ENCODE results near the gene RASD1. TPM values are rescaled to one million over a fixed set of nuclear protein-coding genes. Genes with fewer than 3 reads are reported as not detected.
"Not testable (repeated sequence)": the region's sequence is repeated elsewhere in the genome, so short reads cannot be mapped to it uniquely, and the experiment has no call there.

Gene RASD1
- total RNA-seq, 1 donor from 2014 or later = 14.8 TPM

DNA sequence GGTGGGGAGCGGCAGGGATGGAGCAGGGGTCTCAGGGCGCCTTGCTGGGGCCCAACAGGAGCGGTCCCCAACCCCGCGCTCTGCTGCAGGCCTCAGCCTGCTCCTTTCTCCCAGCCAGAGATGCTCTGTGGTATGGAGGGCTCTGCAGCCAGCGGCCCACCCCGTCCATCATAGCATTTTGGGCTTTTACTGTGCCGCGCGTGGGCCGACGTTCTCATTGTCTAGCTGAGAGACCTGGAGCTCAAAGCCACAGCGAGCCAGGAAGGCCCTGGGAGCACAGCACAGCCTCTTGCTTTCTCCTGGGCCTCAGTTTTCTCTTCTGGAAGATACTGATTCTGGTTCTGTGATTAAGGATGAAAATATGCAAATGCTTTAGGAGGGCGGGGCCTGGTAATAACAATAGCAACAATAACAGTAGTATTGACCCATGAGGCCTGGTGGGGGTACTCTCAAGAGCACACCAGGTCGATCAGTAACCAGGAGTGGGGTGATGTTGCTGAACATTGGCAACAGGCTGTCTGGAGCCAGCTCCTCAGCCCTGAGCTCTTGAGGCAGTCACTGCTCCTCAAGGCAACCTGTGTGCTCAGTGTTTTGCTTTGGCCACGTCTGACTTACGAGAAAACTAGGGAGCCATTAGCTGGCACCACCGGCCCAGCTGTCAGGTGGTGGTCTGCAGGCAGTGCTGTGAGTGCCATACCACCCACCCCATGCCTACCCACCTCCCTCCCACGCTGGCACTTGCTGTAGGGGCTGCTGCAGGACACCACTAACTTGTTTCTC, 1.1 kb upstream of the RASD1 start:
- no peak for DNase-seq

- no peak for DNase-seq
Measured at GRCh38 chr17:17495536-17496188, 533 bp downstream of the RASD1 start.

- DNase-seq = no peak
Measured at GRCh38 chr17:17494870-17495535, 1.2 kb downstream of the RASD1 start.

GRCh38 chr17:17494499-17494869, 1.7 kb downstream of the RASD1 start:
- no peak for DNase-seq

DNA sequence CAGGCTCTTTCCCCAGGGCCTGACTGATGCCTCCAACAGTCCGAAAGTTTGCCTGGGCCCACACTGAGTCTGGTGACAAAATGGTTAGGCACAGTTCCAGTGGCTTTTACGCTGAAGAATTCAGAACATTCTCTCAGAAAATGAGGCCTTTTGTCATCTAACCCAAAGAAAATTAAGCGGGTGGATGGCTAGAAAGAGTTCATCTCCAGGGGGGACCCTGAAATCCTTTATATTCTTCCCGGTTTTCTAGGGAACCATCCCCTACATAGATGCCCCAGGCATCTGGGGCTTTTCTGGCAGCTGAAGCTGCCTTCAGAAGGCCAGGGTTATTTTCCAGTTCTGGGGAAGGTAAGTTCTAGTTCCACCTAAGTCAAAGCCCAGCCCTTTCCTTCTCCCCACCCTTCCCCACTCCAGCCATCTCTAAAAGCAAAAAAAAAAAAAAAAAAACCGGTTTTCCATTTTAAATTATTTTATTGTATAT, 2.2 kb downstream of the RASD1 start:
- no peak for DNase-seq

DNA sequence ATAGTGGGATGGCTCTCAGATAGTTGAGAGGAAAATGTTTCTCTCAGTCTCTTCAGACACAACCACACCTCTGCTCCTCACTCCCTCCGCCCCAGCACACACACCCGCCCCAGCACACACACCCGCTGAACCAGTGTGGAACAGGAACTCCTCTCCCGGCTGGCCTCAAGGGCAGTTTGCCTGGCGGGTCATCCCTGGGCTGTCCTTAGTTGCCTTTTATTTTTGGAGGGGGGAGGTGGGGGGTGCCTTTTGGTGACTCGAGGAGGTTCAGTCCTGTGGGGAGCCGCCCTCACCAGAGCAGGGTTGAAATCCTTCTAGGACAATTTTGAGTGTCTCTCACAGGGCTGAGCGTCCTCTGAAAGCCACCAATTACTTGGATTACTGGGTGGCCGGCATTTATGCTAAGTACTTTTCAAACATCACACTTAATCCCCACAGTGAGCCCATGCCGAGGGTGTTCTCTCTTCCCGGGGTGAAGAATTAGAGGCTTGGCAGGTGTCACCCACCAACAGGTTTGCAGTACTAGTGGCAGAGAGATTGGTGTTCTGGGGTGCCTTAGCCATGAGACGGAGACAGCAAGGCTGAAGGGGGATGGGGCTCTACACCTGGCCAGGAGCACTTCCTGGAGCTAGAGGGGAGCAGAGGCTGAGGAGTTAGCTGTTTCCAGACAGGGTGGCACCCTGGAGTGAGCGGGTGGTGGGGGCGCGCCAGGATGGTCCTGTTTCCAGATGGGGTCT, 2.8 kb downstream of the RASD1 start:
- DNase-seq = no peak

- no peak for DNase-seq
Measured at GRCh38 chr17:17492571-17492970, 3.6 kb downstream of the RASD1 start.

GRCh38 chr17:17492085-17492484, 4.1 kb downstream of the RASD1 start:
- DNase-seq = no peak

GRCh38 chr17:17491546-17491988, 4.6 kb downstream of the RASD1 start:
- no peak for DNase-seq

- DNase-seq = no peak
Measured at GRCh38 chr17:17491031-17491471, 5.1 kb downstream of the RASD1 start.

GRCh38 chr17:17487998-17488397, 8.2 kb downstream of the RASD1 start:
- no peak for DNase-seq

DNA sequence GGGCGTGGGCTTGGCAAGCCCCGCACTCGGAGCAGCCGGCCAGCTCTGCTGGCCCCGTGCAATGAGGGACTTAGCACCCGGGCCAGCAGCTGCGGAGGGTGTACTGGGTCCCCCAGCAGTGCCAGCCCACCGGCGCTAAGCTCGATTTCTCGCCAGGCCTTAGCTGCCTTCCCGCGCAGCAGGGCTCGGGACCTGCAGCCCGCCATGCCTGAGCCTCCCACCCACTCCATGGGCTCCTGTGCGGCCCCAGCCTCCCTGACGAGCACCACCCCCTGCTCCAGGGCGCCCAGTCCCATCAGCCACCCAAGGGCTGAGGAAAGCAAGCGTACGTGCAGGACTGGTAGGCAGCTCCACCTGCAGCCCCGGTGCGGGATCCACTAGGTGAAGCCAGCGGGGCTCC, 9.8 kb downstream of the RASD1 start:
- DNase-seq = not testable (repeated sequence)

DNA sequence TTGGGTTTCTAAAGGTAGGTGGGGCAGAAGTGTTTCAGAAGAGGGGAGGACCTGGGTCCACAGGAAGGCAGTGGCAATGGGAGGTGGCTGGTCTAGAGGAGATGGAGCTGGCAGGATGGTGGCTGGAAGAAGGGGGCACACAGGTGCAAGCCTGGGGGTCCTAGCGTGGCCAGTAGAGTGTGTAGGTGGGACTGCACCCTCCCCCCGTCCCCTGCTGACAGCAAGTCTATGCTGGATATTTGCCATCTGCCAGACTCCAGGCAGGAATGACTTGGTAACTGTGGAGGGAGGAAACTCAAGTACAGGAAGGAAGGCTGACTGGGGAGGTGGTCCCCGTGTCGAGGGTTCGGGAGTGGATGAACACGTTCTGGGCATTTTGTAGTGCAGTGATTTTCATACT, 10.8 kb downstream of the RASD1 start:
- no peak for DNase-seq

DNA sequence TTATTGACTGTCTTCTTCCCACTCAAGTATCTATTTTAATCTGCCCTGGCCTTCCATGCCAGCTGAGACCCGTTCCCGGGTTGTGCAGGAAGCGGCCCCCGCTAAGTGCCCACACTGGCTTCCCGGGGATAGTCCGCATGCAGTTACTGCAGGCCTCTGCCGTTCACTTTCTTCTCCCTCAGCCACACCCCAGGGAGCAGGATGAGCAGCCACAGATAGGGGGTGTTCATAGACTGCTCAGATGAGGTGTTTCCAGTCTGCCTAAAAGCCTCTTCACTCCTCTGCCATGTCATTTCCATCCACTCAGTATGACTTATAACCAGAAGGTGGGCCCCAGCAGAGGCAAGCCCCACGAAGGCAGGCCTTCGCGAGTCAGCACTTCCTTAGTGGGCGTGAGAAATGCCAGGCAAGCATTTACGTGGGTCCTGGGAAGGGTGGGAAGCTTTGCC, 11.7 kb downstream of the RASD1 start:
- DNase-seq = no peak

DNA sequence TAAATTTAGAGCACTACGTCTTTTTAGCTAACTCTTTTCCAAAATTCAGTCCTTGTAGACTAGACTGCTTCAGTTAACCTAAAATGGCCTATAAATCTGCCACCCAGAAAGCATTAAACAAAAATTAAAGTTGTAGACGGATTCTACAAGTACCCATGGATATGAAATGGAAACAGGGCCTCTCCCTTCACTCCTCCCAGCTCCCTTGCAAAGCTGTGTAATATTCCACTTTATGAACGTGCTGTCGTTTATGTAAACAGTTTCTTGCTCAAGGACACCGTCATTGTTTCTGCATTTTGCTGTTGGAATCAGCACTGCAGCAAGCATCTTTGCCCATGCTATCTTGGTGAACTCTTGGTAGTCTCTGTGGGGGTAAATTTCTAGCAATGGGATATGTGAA, 14.3 kb downstream of the RASD1 start:
- DNase-seq = no peak

- DNase-seq = no peak
Measured at GRCh38 chr17:17480593-17481148, 15.5 kb downstream of the RASD1 start.

GRCh38 chr17:17479209-17479608, 17.0 kb downstream of the RASD1 start:
- DNase-seq = no peak

GRCh38 chr17:17476865-17477467, 19.2 kb downstream of the RASD1 start, which contains the start of gene MED9:
Gene MED9, plus strand, starts transcription at chr17:17477000. Its CDS starts 42 bp downstream, at chr17:17477042.
- DNase-seq = peak; percentile 89

GRCh38 chr17:17474341-17474740, 21.9 kb downstream of the RASD1 start:
- DNase-seq = no peak

DNA sequence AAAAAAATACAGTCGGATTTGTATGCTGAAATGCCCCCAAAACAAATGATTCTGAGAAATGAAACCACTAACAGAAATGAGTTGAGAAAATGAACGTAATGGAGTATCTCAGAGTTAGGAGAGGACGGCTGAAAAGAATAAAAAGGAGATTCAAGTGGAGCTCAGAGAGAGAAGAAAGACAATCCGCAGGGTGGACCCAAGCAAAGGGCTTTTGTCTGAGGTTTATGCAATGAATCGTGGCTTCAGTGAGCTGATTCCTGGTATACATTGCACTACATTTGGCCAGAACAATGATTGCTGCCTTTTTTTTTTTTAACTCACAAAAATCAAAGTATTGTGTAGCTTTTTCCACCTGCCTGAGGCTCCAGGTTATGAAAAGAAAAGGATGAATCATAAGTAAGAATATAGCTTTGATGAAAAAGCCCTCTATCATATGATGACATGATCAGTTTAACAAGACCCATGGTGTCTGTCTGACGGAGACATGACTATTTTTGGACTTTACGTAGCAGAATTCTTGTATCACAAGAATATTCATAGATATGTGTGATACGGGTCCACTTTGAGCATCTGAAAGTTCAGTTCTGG, 23.8 kb downstream of the RASD1 start:
- DNase-seq = no peak

GRCh38 chr17:17469996-17470395, 26.2 kb downstream of the RASD1 start:
- DNase-seq = no peak

All from skin of body (tissue), 2 donors.